Measurements from ENCODE around the gene POU6F2. TPM values are rescaled to one million over a fixed set of nuclear protein-coding genes. Genes with fewer than 3 reads are reported as not detected.
A peak's percentile ranks its signal among the peaks of the same experiment; 100 is the strongest.

Gene POU6F2
- total RNA-seq, 1 donor from 2014 or later = 0.40 TPM

GRCh38 chr7:39464350-39465054 lies 486.8 kb downstream of the POU6F2 start:
- Mint-ChIP-seq H3K36me3 (ENCODE audit: low read depth) (no peaks in the 10 kb centered on the region), H3K27me3 (ENCODE audit: low read depth) (peaks cover 16% of the 10 kb centered on the region), H3K4me3 (ENCODE audit: unreplicated experiment) (peak overlapping the region; percentile 61), H3K27ac (ENCODE audit: unreplicated experiment) (no peak overlapping the region), H3K4me1 (ENCODE audit: low read depth) (peaks cover 5% of the 10 kb centered on the region), H3K9me3 (ENCODE audit: low read depth) (no peaks in the 10 kb centered on the region)
- TF ChIP-seq CTCF (IDR thresholded peaks at IDR 0.05) = no peak
- DNase-seq (ENCODE audit: low spot score) = no peak

GRCh38 chr7:39465055-39465929 lies 487.6 kb downstream of the POU6F2 start:
- no peaks in the 10 kb centered on the region for H3K36me3 Mint-ChIP-seq (ENCODE audit: low read depth)
- H3K27me3 Mint-ChIP-seq (ENCODE audit: low read depth) = peaks cover 14% of the 10 kb centered on the region
- no peaks in the 10 kb centered on the region for H3K9me3 Mint-ChIP-seq (ENCODE audit: low read depth)
- peak; percentile 98 for TF ChIP-seq CTCF (IDR thresholded peaks at IDR 0.05)
- H3K4me3 Mint-ChIP-seq (ENCODE audit: unreplicated experiment) = peak overlapping the region; percentile 61
- no peak overlapping the region for H3K27ac Mint-ChIP-seq (ENCODE audit: unreplicated experiment)
- H3K4me1 Mint-ChIP-seq (ENCODE audit: low read depth) = peaks cover 5% of the 10 kb centered on the region
- no peak for DNase-seq (ENCODE audit: low spot score)

GRCh38 chr7:39468261-39468660 lies 490.6 kb downstream of the POU6F2 start:
- no peak for TF ChIP-seq CTCF (IDR thresholded peaks at IDR 0.05)
- DNase-seq (ENCODE audit: low spot score) = no peak
- no peak overlapping the region for H3K27ac Mint-ChIP-seq (ENCODE audit: unreplicated experiment)

GRCh38 chr7:39468808-39469374 lies 491.2 kb downstream of the POU6F2 start:
- Mint-ChIP-seq H3K4me1 (ENCODE audit: low read depth) (peaks cover 5% of the 10 kb centered on the region), H3K4me3 (ENCODE audit: unreplicated experiment) (no peak overlapping the region), H3K9me3 (ENCODE audit: low read depth) (no peaks in the 10 kb centered on the region), H3K27me3 (ENCODE audit: low read depth) (peaks cover 9% of the 10 kb centered on the region), H3K27ac (ENCODE audit: unreplicated experiment) (no peak overlapping the region), H3K36me3 (ENCODE audit: low read depth) (no peaks in the 10 kb centered on the region)
- no peak for TF ChIP-seq CTCF (IDR thresholded peaks at IDR 0.05)
- DNase-seq (ENCODE audit: low spot score) = no peak

More at GRCh38 chr7:39468261-39468660, 490.6 kb downstream of the POU6F2 start:
- no peak overlapping the region for H3K4me3 Mint-ChIP-seq (ENCODE audit: unreplicated experiment)
- no peaks in the 10 kb centered on the region for H3K9me3 Mint-ChIP-seq (ENCODE audit: low read depth)
- H3K4me1 Mint-ChIP-seq (ENCODE audit: low read depth) = peaks cover 5% of the 10 kb centered on the region
- peaks cover 11% of the 10 kb centered on the region for H3K27me3 Mint-ChIP-seq (ENCODE audit: low read depth)
- H3K36me3 Mint-ChIP-seq (ENCODE audit: low read depth) = no peaks in the 10 kb centered on the region

- Mint-ChIP-seq H3K4me1 (ENCODE audit: low read depth) (peaks cover 10% of the 10 kb centered on the region), H3K27ac (ENCODE audit: unreplicated experiment) (no peak overlapping the region), H3K36me3 (ENCODE audit: low read depth) (no peaks in the 10 kb centered on the region), H3K4me3 (ENCODE audit: unreplicated experiment) (no peak overlapping the region), H3K9me3 (ENCODE audit: low read depth) (peaks cover 5% of the 10 kb centered on the region), H3K27me3 (ENCODE audit: low read depth) (no peaks in the 10 kb centered on the region)
- no peak for DNase-seq (ENCODE audit: low spot score)
- no peak for TF ChIP-seq CTCF (IDR thresholded peaks at IDR 0.05)
Measured at GRCh38 chr7:39480901-39481300, 503.2 kb downstream of the POU6F2 start.

Data from chondrocyte (in vitro differentiated cells).